Measurements from ENCODE around the gene GFOD2.
A peak's percentile ranks its signal among the peaks of the same experiment; 100 is the strongest.
"Not testable (repeated sequence)": the region's sequence is repeated elsewhere in the genome, so short reads cannot be mapped to it uniquely, and the experiment has no call there.

Gene GFOD2

DNA sequence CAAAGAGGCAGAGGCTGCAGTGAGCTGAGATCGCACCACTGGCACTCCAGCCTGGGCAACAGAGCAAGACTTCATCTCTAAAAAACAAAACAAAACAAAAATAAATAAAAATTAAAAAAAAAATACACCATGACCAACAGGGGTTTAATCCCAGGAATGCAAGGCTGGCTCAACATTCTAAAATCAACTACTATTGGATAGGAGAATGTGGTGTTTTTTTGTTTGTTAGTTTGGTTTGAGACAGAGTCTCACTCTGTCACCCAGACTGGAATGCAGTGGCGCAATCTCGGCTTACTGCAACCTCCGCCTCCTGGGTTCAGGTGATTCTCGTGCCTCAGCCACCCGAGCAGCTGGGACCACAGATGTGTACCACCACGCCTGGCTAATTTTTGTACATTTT is 19.9 kb downstream of the GFOD2 start:
- TF ChIP-seq, protein P1, sequence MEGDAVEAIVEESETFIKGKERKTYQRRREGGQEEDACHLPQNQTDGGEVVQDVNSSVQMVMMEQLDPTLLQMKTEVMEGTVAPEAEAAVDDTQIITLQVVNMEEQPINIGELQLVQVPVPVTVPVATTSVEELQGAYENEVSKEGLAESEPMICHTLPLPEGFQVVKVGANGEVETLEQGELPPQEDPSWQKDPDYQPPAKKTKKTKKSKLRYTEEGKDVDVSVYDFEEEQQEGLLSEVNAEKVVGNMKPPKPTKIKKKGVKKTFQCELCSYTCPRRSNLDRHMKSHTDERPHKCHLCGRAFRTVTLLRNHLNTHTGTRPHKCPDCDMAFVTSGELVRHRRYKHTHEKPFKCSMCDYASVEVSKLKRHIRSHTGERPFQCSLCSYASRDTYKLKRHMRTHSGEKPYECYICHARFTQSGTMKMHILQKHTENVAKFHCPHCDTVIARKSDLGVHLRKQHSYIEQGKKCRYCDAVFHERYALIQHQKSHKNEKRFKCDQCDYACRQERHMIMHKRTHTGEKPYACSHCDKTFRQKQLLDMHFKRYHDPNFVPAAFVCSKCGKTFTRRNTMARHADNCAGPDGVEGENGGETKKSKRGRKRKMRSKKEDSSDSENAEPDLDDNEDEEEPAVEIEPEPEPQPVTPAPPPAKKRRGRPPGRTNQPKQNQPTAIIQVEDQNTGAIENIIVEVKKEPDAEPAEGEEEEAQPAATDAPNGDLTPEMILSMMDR (IDR thresholded peaks at IDR 0.05), result no peak
- Histone ChIP-seq H3K27ac (no peak overlapping the region), H3K4me3 (no peak overlapping the region)
- no peak for DNase-seq (ENCODE audit: low spot score)

GRCh38 chr16:67697422-67698185 is 21.5 kb downstream of the GFOD2 start:
- TF ChIP-seq, protein P1 (IDR thresholded peaks at IDR 0.05), result no peak
- no peak overlapping the region for H3K27ac ChIP-seq
- H3K4me3 ChIP-seq, result no peak overlapping the region
- DNase-seq (ENCODE audit: low spot score), result no peak

GRCh38 chr16:67694611-67695010 is 24.5 kb downstream of the GFOD2 start:
- Histone ChIP-seq H3K4me3 (no peak overlapping the region), H3K27ac (no peak overlapping the region)
- no peak for DNase-seq (ENCODE audit: low spot score)
- TF ChIP-seq, protein P1 (IDR thresholded peaks at IDR 0.05), result no peak

- not testable (repeated sequence) for DNase-seq (ENCODE audit: low spot score)
These were observed 25.4 kb downstream of the GFOD2 start for GRCh38 chr16:67693517-67694285.

GRCh38 chr16:67685388-67686112 is 33.6 kb downstream of the GFOD2 start:
- TF ChIP-seq, protein P1 (IDR thresholded peaks at IDR 0.05), result no peak
- Histone ChIP-seq H3K27ac (peak overlapping the region in 1 of 2 donors; percentile 64), H3K4me3 (no peak overlapping the region)
- DNase-seq (ENCODE audit: low spot score), result no peak

More at GRCh38 chr16:67693517-67694285, 25.4 kb downstream of the GFOD2 start:
- H3K4me3 ChIP-seq, H3K27ac ChIP-seq: not testable (repeated sequence)

- no peak for DNase-seq (ENCODE audit: low spot score)
- TF ChIP-seq, protein P1 (IDR thresholded peaks at IDR 0.05), result no peak
- H3K27ac ChIP-seq, result no peak overlapping the region
- H3K4me3 ChIP-seq, result no peak overlapping the region
These were observed 35.3 kb downstream of the GFOD2 start for GRCh38 chr16:67683767-67684166.
